Measurements from ENCODE around the gene KCTD1. TPM values are rescaled to one million over a fixed set of nuclear protein-coding genes. Genes with fewer than 3 reads are reported as not detected.

Gene KCTD1
- total RNA-seq, 1 donor from 2014 or later: 6.4 TPM

GRCh38 chr18:26406854-26407517 lies 141.4 kb downstream of the KCTD1 start:
- H3K9me3 ChIP-seq (replicated peaks): no peaks in the 10 kb centered on the region
- H3K27ac ChIP-seq (replicated peaks): no peak overlapping the region
- intact Hi-C loops (cut with micrococcal nuclease): no loop called here
- H3K4me1 ChIP-seq: no peaks in the 10 kb centered on the region
- no peak overlapping the region for H3K4me3 ChIP-seq
- H3K36me3 ChIP-seq: no peaks in the 10 kb centered on the region
- H3K27me3 ChIP-seq (ENCODE audit: low read depth): no peaks in the 10 kb centered on the region
- TF ChIP-seq CTCF (IDR thresholded peaks at IDR 0.05; ENCODE audit: borderline replicate concordance): no peak
- DNase-seq: no peak

GRCh38 chr18:26406324-26406723 lies 142.0 kb downstream of the KCTD1 start:
- intact Hi-C loops (cut with micrococcal nuclease): no loop called here
- DNase-seq: no peak
- no peak for TF ChIP-seq CTCF (IDR thresholded peaks at IDR 0.05; ENCODE audit: borderline replicate concordance)
- Histone ChIP-seq H3K27ac (replicated peaks) (no peak overlapping the region), H3K4me1 (no peaks in the 10 kb centered on the region), H3K27me3 (ENCODE audit: low read depth) (no peaks in the 10 kb centered on the region), H3K36me3 (no peaks in the 10 kb centered on the region), H3K4me3 (no peak overlapping the region), H3K9me3 (replicated peaks) (no peaks in the 10 kb centered on the region)

- DNase-seq: peak; percentile 33
- no peaks in the 10 kb centered on the region for H3K36me3 ChIP-seq
- peak; percentile 70 for TF ChIP-seq CTCF (IDR thresholded peaks at IDR 0.05; ENCODE audit: borderline replicate concordance)
- H3K27me3 ChIP-seq (ENCODE audit: low read depth): no peaks in the 10 kb centered on the region
- no peak overlapping the region for H3K4me3 ChIP-seq
- no peaks in the 10 kb centered on the region for H3K9me3 ChIP-seq (replicated peaks)
- intact Hi-C loops (cut with micrococcal nuclease): no loop called here
- no peak overlapping the region for H3K27ac ChIP-seq (replicated peaks)
- no peaks in the 10 kb centered on the region for H3K4me1 ChIP-seq
Measured at GRCh38 chr18:26405190-26405801, 143.1 kb downstream of the KCTD1 start.

Small RNA genes within 50 kb of the gene (microRNA-seq; reads per million reads assigned to microRNA genes)
- gene MIR8057: not detected
